Breast epithelium (tissue), 3 donors: ENCODE measurements around the gene OPCML.

Experiments used
- CTCF ChIP-seq, 3 donors: fragments of 450-650 bp; IDR thresholded peaks; one replicate each; pipeline ENCODE4 v1.5.1; 2016 to 2017; ENCODE audit warnings: antibody characterized with exemption in 3 of 3, mild to moderate bottlenecking in 3 of 3, moderate library complexity in 3 of 3
- POLR2AphosphoS5 ChIP-seq, 3 donors: sonication (generic); formaldehyde crosslinking; IDR thresholded peaks; one replicate each; pipeline ENCODE4 v1.6.1; 2017; ENCODE audit warnings: antibody characterized with exemption in 3 of 3

GRCh38 chr11:132456751-132457328, 1075.5 kb downstream of the OPCML start:
- TF ChIP-seq POLR2AphosphoS5 (IDR thresholded peaks at IDR 0.05) (no peak), CTCF (IDR thresholded peaks at IDR 0.05) (no peak)
